ENCODE results near the gene SRA1.
"Not testable (repeated sequence)": the region's sequence is repeated elsewhere in the genome, so short reads cannot be mapped to it uniquely, and the experiment has no call there.

Gene SRA1

GRCh38 chr5:140594169-140594568 is 36.9 kb upstream of the SRA1 start:
- TF ChIP-seq POLR2A (IDR thresholded peaks at IDR 0.05; ENCODE audit: low read depth, low read length) = no peak
- TF ChIP-seq PAX5 (IDR thresholded peaks at IDR 0.05; ENCODE audit: insufficient read depth, low read length, severe bottlenecking) = no peak
- no peak for TF ChIP-seq POLR2AphosphoS5 (IDR thresholded peaks at IDR 0.05; ENCODE audit: low read depth, low read length)
- no peak for TF ChIP-seq SPI1 (IDR thresholded peaks at IDR 0.05; ENCODE audit: low read depth, low read length)
- no peak for TF ChIP-seq POU2F2 (IDR thresholded peaks at IDR 0.05; ENCODE audit: low read depth, low read length)
- TF ChIP-seq TAF1 (IDR thresholded peaks at IDR 0.05; ENCODE audit: low read depth, low read length) = no peak
- DNase-seq (ENCODE audit: insufficient read length, low spot score) = no peak
- no peak for FAIRE-seq

GRCh38 chr5:140593070-140593469 is 35.8 kb upstream of the SRA1 start:
- not testable (repeated sequence) for FAIRE-seq; DNase-seq (ENCODE audit: insufficient read length, low spot score)

- FAIRE-seq (no peak), DNase-seq (ENCODE audit: insufficient read length, low spot score) (no peak)
- no peak for TF ChIP-seq POU2F2 (IDR thresholded peaks at IDR 0.05; ENCODE audit: low read depth, low read length)
- TF ChIP-seq SPI1 (IDR thresholded peaks at IDR 0.05; ENCODE audit: low read depth, low read length) = no peak
- no peak for TF ChIP-seq PAX5 (IDR thresholded peaks at IDR 0.05; ENCODE audit: insufficient read depth, low read length, severe bottlenecking)
- TF ChIP-seq POLR2A (IDR thresholded peaks at IDR 0.05; ENCODE audit: low read depth, low read length) = no peak
- TF ChIP-seq TAF1 (IDR thresholded peaks at IDR 0.05; ENCODE audit: low read depth, low read length) = no peak
- no peak for TF ChIP-seq POLR2AphosphoS5 (IDR thresholded peaks at IDR 0.05; ENCODE audit: low read depth, low read length)
Observed at GRCh38 chr5:140591747-140592372, 34.6 kb upstream of the SRA1 start.

GRCh38 chr5:140590861-140591260 is 33.6 kb upstream of the SRA1 start:
- TF ChIP-seq POU2F2 (IDR thresholded peaks at IDR 0.05; ENCODE audit: low read depth, low read length) (no peak), PAX5 (IDR thresholded peaks at IDR 0.05; ENCODE audit: insufficient read depth, low read length, severe bottlenecking) (no peak), POLR2AphosphoS5 (IDR thresholded peaks at IDR 0.05; ENCODE audit: low read depth, low read length) (no peak), TAF1 (IDR thresholded peaks at IDR 0.05; ENCODE audit: low read depth, low read length) (no peak), SPI1 (IDR thresholded peaks at IDR 0.05; ENCODE audit: low read depth, low read length) (no peak)
- no peak for FAIRE-seq
- DNase-seq (ENCODE audit: insufficient read length, low spot score) = no peak

- DNase-seq (ENCODE audit: insufficient read length, low spot score) (no peak), FAIRE-seq (no peak)
- TF ChIP-seq POLR2AphosphoS5 (IDR thresholded peaks at IDR 0.05; ENCODE audit: low read depth, low read length) (no peak), POU2F2 (IDR thresholded peaks at IDR 0.05; ENCODE audit: low read depth, low read length) (no peak), POLR2A (IDR thresholded peaks at IDR 0.05; ENCODE audit: low read depth, low read length) (no peak), PAX5 (IDR thresholded peaks at IDR 0.05; ENCODE audit: insufficient read depth, low read length, severe bottlenecking) (no peak)
Observed at GRCh38 chr5:140588311-140589070, 31.2 kb upstream of the SRA1 start.

GRCh38 chr5:140587495-140587894 is 30.2 kb upstream of the SRA1 start:
- no peak for TF ChIP-seq POLR2A (IDR thresholded peaks at IDR 0.05; ENCODE audit: low read depth, low read length)
- TF ChIP-seq TAF1 (IDR thresholded peaks at IDR 0.05; ENCODE audit: low read depth, low read length) = no peak
- no peak for TF ChIP-seq PAX5 (IDR thresholded peaks at IDR 0.05; ENCODE audit: insufficient read depth, low read length, severe bottlenecking)
- no peak for TF ChIP-seq SPI1 (IDR thresholded peaks at IDR 0.05; ENCODE audit: low read depth, low read length)
- TF ChIP-seq POLR2AphosphoS5 (IDR thresholded peaks at IDR 0.05; ENCODE audit: low read depth, low read length) = no peak
- no peak for TF ChIP-seq POU2F2 (IDR thresholded peaks at IDR 0.05; ENCODE audit: low read depth, low read length)
- no peak for DNase-seq (ENCODE audit: insufficient read length, low spot score)
- no peak for FAIRE-seq

- not testable (repeated sequence) for FAIRE-seq; DNase-seq (ENCODE audit: insufficient read length, low spot score)
Observed at GRCh38 chr5:140579188-140579747, 22.0 kb upstream of the SRA1 start.

GRCh38 chr5:140576776-140577201 is 19.5 kb upstream of the SRA1 start:
- TF ChIP-seq TAF1 (IDR thresholded peaks at IDR 0.05; ENCODE audit: low read depth, low read length) (no peak), POU2F2 (IDR thresholded peaks at IDR 0.05; ENCODE audit: low read depth, low read length) (no peak), SPI1 (IDR thresholded peaks at IDR 0.05; ENCODE audit: low read depth, low read length) (no peak), PAX5 (IDR thresholded peaks at IDR 0.05; ENCODE audit: insufficient read depth, low read length, severe bottlenecking) (no peak), POLR2AphosphoS5 (IDR thresholded peaks at IDR 0.05; ENCODE audit: low read depth, low read length) (no peak), POLR2A (IDR thresholded peaks at IDR 0.05; ENCODE audit: low read depth, low read length) (no peak)

GRCh38 chr5:140575309-140575708 is 18.0 kb upstream of the SRA1 start:
- no peak for DNase-seq (ENCODE audit: insufficient read length, low spot score)
- FAIRE-seq = no peak

More at GRCh38 chr5:140576776-140577201, 19.5 kb upstream of the SRA1 start:
- no peak for FAIRE-seq
- no peak for DNase-seq (ENCODE audit: insufficient read length, low spot score)

GRCh38 chr5:140574165-140574564 is 16.9 kb upstream of the SRA1 start:
- FAIRE-seq (peak; percentile 9), DNase-seq (ENCODE audit: insufficient read length, low spot score) (no peak)
- no peak for TF ChIP-seq POLR2AphosphoS5 (IDR thresholded peaks at IDR 0.05; ENCODE audit: low read depth, low read length)
- TF ChIP-seq PAX5 (IDR thresholded peaks at IDR 0.05; ENCODE audit: insufficient read depth, low read length, severe bottlenecking) = no peak
- no peak for TF ChIP-seq SPI1 (IDR thresholded peaks at IDR 0.05; ENCODE audit: low read depth, low read length)

More at GRCh38 chr5:140575309-140575708, 18.0 kb upstream of the SRA1 start:
- TF ChIP-seq PAX5 (IDR thresholded peaks at IDR 0.05; ENCODE audit: insufficient read depth, low read length, severe bottlenecking) = no peak
- TF ChIP-seq SPI1 (IDR thresholded peaks at IDR 0.05; ENCODE audit: low read depth, low read length) = no peak
- no peak for TF ChIP-seq POLR2A (IDR thresholded peaks at IDR 0.05; ENCODE audit: low read depth, low read length)
- TF ChIP-seq TAF1 (IDR thresholded peaks at IDR 0.05; ENCODE audit: low read depth, low read length) = no peak

Measured in GM12891 (cell line).